HG03159 (cell line): ENCODE data around the gene COL15A1.
"Not testable (repeated sequence)": the region's sequence is repeated elsewhere in the genome, so short reads cannot be mapped to it uniquely, and the experiment has no call there.

Experiments
- ATAC-seq: cut with Tn5 transposase; IDR thresholded peaks from one replicate; pipeline ENCODE4 v1.9.1; 2021; ENCODE audit warnings: mild to moderate bottlenecking, moderate library complexity; ENCODE audit not compliant: unreplicated experiment

The COL15A1 gene

DNA sequence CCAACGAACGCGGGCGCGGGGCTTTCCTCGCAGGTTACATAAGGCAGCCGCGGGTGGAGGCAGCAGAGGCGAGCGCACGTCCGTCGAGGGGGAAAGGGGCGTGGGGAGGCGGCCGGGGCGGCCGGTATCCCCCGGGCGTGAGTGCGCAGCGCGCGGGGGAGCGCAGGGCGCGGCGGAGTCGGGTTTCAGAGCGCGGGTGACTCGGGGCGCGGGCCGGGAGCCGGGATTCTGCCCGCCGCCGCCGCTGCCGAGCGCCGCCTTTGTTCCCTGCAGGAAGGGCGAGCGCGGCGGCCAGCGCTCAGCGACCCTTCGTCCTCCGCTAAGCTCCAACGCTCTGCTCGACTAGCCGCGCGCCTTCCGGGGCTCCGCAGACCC lies at the start of gene COL15A1:
Gene COL15A1, plus strand, starts transcription at position 226 of the 375 bp plus-strand sequence. CDS start 155 bp downstream, outside the sequence.
- no peak for ATAC-seq

DNA sequence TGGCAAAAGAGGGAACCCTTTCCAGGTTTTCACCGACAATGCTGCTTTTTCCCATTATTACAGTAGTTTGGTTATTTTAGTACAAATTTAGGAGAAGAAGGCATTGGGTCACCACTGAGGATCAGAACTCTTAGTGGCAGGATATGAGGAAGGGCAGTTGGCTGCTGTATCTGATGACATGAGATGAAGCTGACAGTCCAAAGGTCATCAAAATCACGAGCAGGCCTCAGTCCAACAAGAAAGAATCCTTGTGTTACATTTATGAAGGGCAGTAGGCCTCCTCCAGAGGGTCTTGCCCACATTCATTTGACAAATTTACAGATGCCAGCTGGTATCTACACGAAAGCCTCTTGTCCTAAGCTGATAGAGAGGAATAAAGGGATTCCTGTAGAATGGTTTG lies 49.5 kb upstream of the COL15A1 start:
- ATAC-seq: no peak

DNA sequence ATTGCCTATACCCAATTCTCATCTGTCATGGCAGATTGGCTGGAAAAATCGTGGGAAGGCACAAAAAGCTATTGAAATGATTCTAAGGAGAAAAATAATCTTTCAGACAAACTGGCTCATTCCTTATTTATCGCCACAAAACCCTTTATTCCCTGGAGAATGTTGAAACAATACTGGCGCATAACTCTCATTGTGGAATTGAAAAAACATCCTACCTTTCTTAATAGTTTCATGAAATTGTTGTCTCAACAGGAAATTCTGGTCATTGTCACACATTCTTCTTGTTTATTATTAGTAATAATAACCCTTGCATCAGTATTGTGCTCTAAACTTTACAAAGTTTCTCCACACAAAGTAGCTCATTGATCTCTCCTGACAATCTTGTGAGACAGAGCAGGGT lies 48.9 kb upstream of the COL15A1 start:
- ATAC-seq: no peak

DNA sequence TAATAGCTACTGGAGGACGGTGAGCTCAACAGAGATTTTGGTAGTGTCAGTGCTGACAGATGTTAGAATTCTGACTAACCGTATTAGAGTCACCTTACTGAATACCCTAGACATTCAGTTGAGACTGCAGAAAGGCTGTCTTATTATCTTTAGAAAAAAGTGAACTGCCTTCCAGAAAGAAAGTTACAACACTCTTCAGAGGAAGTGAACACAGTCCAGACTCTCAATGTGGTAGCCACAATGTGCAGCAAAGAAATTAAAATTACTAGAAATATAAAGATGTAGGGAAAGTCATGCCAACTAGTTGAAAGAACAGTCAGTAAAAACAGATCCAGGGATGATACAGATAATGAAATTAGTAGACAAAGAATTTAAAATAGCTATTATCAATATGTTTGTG lies 47.1 kb upstream of the COL15A1 start:
- no peak for ATAC-seq

DNA sequence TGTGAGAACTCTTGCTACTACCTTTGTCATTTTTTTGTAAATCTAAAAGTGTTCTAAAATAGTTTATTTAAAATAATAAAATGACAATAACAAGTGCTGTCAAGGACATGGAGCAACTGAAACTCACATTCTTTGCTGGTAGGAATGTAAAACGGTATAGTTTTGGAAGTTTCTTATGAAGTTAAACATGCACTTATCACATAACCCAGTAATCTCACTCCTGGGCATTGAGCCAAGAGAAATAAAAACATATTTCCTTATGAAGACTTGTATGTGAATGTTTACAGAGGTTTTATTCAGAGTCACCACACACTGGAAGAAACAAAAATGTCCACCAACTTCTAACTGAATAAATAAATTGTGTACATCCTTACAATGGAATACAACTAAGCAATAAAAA lies 46.0 kb upstream of the COL15A1 start:
- no peak for ATAC-seq

DNA sequence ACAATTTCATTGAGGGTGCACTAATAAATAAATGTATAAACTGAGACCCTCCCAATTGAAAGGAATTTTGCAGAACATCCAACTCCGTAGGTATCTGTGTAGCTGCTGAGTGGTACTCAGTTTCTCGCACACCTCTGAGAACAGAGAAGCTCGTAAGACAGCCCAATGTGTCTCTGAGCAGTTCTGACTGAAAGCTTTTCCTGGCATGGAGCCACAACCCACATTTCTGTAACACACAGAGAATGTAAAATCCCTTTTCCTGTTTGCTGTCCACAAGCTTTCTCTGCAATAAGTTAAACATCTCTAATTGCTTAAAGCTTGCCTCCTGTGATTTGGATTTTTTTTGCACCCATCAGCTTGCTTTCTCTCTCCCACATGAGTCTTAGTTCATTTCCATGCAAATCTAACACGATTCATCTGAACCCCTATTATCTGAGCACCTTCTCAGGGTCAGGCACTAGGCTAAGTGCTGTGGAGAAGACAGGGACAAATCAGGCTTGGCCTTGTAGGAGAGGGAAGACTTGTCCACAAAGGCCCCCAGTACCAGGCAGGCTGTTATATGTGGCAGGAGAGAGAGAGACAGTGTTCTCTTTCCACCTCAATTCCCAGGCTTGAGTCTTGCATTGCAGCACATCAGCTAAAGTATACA lies 44.2 kb upstream of the COL15A1 start:
- no peak for ATAC-seq

DNA sequence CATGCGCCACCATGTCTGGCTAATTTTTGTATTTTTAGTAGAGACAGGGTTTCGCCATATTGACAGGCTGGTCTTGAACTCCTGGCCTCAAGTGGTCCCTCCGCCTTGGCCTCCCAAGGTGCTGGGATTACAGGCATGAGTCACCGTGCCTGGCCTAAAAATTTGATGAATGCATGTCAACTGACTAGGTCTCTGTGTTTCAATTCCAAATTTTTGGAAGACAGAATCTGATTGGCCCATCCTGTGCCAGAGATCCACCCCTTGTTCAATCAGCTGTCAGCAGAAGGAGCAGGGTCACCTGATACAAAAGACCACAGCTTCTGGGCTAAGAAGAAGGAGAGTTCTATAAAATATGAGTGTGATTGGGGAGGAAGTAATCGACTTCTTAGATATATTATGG lies 43.5 kb upstream of the COL15A1 start:
- ATAC-seq: no peak

DNA sequence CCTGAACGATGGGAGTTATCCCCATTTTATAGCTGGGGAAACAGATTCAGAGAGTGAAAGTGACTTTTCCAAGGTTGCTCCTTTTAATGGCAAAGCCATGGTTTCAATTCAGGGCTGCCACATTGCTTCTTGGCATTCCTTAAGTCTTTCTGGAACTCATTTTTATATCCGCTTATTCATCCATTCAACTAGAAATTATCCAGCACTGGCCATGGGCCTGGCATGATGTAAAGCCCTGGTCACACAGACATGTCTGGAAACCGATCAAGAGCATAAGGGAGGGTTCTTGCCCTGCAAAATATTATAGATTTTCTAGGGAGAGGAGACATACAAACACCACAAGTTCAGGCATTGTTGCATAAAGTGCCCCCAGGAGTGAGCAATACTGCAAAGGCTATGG lies 43.0 kb upstream of the COL15A1 start:
- ATAC-seq: no peak

DNA sequence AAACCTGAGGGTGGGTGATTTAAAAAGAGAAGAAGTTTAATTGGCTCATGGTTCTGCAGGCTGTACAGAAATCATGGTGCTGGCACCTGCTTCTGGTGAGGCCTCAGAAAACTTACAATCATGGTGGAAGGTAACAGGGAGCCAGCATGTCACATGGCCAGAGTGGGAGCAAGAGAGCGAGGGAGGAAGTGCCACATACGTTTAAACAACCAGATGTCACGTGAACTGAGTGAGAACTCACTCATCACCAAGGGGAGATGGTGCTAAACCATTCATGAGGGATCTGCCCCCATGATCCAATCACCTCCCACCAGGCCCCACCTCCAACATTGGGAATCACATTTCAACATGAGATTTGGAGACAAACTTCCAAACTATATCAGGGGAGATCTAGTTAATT lies 41.9 kb upstream of the COL15A1 start:
- not testable (repeated sequence) for ATAC-seq

DNA sequence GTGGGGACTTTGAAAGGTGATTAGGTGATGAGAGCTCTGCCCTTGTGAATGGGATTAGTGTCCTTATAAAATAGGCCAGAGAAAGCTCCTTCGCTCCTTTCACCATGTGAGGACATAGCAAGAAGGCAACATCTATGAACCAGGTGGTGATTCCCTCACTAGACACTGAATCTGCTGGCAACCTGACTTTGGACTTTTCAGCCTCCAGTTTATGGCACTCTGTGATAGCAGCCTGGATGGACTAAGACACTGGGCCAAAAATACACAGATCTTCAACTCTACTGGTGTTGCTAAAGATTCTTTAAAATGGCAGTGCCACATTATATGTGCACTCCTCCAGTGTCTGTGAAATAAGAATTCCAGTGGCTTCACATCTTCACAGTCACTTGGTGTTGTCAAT lies 41.2 kb upstream of the COL15A1 start:
- no peak for ATAC-seq

DNA sequence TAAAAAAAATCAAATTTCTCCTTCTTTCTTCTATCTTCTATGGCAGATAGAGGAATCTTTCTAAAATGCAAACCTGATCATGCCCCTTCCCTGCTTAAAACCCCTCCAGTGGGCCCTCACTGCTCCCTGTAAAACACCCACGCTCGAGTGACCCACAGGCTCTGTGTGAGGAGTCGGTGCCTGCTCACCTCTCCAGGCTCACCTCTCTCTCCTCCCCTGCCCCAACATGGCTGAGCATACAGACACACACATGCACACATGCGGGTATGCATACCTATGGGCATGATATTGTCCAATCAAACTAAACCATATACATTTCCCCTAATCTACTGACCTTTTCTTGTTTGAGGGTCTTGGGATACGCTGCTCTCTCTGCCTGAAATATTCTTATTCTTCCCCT lies 40.8 kb upstream of the COL15A1 start:
- no peak for ATAC-seq

DNA sequence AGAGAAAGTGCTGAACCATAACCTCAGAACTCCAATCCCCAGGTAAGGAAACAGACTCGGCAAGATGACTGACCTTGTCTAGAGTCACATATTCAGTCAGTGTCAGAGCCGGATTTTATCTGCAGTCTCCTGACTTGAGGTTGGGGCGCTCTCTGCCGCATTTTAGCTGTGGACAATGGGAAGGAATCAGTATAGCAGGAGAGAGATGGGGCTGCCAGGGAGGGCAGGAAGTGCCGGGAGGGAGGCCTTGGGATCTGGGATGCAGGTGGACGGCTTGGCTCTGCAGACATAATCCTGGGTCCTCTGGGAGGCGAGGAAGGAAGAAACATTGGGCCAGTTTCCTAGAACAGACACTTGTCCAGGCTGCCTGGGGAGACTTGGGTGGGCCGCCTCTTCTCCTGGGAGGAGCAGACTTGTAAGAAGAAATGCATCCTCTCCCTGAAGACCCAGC lies 39.7 kb upstream of the COL15A1 start:
- no peak for ATAC-seq

DNA sequence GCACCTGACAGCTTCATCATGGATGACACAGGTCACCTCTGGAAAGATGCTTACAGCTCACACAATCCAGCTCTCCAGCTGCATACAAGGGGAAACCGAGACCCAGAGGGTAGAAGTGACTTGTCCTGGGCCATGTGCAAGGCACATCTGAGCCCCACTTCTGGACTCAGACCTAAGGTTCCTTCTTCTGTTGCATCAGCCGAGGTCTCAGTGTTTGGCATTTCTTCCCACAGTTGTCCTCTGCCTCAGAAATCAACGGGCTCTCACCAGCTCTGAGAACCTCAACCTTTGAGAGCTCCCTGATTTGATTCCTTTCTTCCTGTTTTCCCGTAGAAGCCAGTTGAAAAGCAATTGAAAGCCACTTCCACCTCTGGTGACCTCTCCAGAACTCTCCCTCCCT lies 38.7 kb upstream of the COL15A1 start:
- ATAC-seq: no peak

DNA sequence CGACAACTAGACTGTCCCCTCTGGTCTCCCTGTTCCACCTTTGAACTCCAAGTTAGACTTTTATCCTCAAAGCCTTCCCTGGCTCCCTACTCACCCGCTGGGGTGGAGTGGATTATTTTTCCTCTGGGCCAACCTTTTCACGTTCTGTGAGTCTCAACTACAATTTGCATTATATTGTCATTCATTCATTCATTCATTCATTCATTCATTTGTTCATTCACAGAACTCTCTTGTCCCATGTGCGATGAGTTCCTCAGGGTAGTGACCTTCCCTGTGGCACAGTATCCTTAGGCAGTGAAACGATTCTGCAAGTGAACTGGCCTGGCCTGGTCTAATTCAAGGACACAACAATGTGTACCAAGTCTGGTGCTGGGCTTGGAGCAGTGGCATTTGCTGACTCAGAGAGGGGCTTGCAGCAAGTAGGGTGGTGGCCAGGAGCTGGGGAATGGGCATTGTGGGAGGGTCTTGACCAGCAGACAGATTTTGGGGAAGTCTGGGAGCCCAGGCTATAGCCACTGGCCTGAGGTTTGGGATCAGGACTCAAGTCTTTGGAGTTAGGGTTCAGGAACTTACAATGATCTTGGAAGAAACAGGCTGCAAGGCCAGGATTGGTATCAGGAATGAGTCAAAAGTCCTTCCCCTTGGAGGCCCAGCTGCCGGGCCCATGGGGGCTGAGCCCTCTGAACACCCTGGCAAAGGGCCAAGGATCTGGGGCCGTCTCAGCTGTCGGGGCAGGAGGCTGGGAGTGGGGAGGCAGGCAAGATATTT lies 37.2 kb upstream of the COL15A1 start:
- ATAC-seq: no peak

DNA sequence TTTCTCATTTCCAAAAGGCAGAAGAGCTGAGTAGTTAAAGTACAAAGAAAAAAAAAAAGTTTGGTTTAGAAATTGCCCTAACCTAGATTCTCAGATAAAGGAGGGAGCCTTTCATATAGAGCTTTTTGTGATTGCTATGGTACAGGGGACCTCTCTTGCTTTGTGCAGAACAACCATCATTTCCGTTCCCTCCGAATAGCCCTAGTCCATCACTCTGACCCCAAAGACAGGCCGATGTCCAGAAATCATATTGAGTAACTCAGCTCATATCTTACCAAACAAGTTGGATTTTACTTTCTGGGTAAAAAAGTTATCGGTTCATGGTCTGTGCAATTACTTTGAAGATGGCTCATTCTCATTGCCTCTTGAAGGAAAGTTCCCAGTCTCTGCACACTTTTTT lies 36.7 kb upstream of the COL15A1 start:
- no peak for ATAC-seq

DNA sequence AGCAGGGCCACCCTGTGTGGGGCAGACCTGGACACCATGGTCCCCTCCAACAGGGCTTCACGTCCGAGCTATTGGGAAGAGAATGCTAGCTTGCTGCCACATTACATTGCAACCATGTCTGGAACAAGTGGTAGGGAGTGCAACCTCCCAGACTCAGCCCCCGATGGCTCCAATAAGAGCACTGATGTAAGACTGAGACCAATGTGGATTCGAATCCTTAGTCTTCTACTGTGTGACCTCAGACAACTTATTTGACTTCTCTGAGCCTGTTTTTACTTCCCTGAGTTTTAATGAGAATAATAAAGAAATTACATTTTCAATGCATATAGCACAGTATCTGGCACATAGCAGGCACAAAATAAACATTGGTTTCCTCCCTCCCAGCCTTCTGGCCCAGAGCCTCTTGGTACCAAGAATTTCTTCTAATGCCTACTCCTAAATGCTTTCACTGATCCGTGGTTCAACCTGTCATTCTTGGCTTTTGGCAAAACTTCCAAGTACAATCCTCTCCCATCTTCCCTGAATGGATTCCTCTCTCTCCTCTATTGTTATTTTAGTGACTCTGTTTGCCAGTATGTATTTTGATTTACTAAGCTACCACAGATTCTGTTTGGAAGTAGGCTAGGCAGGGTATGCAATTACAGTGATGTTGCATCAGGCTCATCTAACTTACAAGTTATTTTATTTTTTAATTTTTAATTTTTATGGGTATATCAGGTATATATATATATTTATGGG lies 34.6 kb upstream of the COL15A1 start:
- ATAC-seq: no peak

DNA sequence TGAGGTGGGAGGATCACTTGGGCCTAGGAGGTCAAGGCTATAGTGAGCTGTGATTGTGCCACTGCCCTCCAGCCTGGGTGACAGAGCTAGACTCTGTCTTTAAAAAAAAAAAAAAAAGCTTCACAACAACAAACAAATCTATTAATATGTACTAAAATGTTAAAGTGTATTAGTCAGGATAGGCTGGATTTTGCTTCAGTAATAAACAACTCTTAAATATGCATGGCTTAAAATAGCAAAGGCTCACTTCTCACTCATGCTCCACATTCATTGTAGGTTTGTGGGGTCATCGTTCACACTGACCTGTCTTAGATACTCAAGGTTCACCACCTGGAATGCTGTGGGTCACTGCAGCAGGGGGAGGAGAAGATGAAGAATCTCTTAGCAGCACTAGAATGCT lies 33.8 kb upstream of the COL15A1 start:
- no peak for ATAC-seq

DNA sequence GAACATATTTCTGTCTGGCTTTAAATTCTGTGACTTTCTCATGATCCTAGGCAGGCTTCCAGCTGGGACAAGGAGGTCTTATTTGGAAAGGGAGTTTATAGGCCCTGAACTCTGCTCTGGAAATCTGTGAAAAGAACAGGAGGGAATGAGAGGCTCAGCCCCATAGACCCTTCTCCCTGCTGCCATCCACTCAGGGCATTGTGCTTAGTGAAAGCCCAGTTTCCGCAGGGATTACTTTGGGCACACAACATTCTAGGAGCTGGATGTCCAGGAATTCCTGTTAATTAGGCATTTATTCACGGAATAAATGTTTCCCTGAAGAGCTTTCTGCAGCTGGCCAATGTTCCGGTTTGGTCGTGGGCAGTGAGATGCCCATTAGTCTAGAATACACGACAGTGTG lies 32.7 kb upstream of the COL15A1 start:
- ATAC-seq: no peak

DNA sequence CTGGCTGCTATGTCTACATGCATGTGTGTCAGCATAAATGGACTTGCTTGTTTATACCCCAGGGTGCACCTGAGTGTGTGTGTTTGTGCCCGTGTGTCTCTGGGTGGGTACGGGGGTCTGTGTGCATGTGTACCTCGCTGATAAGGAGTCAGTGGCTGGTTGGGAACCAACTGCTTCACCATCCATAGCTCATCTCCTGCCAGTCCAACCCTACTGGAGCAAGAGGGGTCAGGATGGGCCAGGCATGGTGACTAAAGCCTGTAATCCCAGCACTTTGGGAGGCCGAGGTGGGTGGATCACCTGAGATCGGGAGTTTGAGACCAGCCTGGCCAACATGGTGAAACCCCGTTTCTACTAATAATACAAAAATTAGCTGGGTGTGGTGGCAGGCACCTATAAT lies 32.0 kb upstream of the COL15A1 start:
- not testable (repeated sequence) for ATAC-seq

DNA sequence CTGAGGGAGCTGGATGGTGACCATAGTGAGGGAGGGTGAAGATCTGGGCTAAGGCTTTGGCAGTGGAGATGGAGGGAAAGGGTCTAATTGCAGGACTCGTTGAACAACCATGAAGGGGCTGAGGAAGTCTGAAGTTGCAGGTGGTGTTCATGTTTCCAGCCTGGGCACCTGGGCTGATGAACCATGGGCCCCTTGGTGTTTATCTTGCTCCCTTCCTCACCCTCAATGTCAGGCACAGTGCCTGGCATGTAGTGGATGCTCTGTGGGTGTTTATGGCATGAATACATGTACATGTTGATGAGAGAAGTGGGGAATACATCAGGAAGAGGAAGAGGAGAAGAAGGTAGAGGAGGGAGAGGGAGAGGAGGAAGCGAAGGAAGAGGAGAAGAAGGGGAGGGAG lies 31.3 kb upstream of the COL15A1 start:
- no peak for ATAC-seq

DNA sequence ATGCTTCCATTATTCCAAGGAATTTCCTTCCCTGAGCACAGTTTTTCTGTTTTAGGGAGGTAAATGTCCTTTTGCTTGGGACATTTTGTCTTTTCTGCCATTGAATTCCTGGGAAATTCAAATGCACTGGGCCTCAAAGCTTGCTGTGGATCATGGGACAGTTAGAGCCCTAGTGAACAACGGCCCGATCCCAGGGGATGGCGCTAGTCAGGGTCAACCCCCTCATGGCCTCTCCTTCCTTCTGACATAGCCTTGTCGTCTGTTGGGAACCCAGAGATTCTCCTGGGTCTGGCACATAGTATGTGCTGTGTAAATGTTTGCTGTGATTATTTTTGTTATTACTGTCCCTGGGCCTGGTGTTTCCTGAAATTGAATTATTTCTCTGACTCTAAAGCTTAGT lies 30.7 kb upstream of the COL15A1 start:
- ATAC-seq: no peak

DNA sequence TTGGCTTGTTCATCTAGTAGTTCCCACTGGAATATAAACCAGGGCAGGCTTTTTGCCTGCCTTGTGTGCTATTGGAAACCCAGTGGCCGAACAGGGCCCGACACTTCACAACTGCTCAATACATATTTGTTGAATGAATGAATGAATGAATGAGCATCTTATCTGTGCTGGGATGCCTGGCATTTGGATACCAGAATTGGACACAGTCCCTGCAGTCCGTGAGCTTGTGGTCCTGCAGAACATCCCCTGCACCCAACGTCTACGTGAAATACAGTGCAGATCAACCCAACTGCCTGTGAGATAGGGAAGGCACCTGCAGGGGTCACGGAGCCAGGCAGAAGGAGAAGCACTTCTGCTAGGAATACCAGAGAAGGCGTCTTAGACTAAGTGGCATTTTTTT lies 30.0 kb upstream of the COL15A1 start:
- ATAC-seq: no peak
